ENCODE measurements around the gene SMIM38. TPM values are rescaled to one million over a fixed set of nuclear protein-coding genes. Genes with fewer than 3 reads are reported as not detected.

Gene SMIM38
- total RNA-seq, 1 experiment from 2014 or later, result 0.33 TPM

GRCh38 chr11:69172674-69173073, 16.9 kb downstream of the SMIM38 start:
- H3K9me3 Mint-ChIP-seq (ENCODE audit: low read depth, unreplicated experiment), result no peaks in the 10 kb centered on the region
- H3K4me1 Mint-ChIP-seq (ENCODE audit: low read depth, unreplicated experiment), result peaks cover 8% of the 10 kb centered on the region
- CTCF ChIA-PET, result no interaction called here
- H3K27me3 Mint-ChIP-seq (ENCODE audit: unreplicated experiment), result no peaks in the 10 kb centered on the region
- BruUV-seq (replicated peaks), result no TSS peak
- no peak for DNase-seq
- no peak overlapping the region for H3K4me3 Mint-ChIP-seq (ENCODE audit: low read depth, unreplicated experiment)
- no peaks in the 10 kb centered on the region for H3K36me3 Mint-ChIP-seq (ENCODE audit: insufficient read depth, unreplicated experiment)
- no peak for TF ChIP-seq CTCF (IDR thresholded peaks at IDR 0.05; ENCODE audit: unreplicated experiment)
- intact Hi-C loops (cut with micrococcal nuclease; ENCODE audit: unreplicated experiment), result no loop called here
- H3K27ac Mint-ChIP-seq (ENCODE audit: unreplicated experiment), result no peak overlapping the region

- TF ChIP-seq CTCF (IDR thresholded peaks at IDR 0.05; ENCODE audit: unreplicated experiment), result no peak
- Mint-ChIP-seq H3K27ac (ENCODE audit: unreplicated experiment) (no peak overlapping the region), H3K36me3 (ENCODE audit: insufficient read depth, unreplicated experiment) (no peaks in the 10 kb centered on the region), H3K27me3 (ENCODE audit: unreplicated experiment) (no peaks in the 10 kb centered on the region), H3K9me3 (ENCODE audit: low read depth, unreplicated experiment) (no peaks in the 10 kb centered on the region), H3K4me1 (ENCODE audit: low read depth, unreplicated experiment) (peaks cover 2% of the 10 kb centered on the region), H3K4me3 (ENCODE audit: low read depth, unreplicated experiment) (no peak overlapping the region)
- CTCF ChIA-PET, result no interaction called here
- intact Hi-C loops (cut with micrococcal nuclease; ENCODE audit: unreplicated experiment), result no loop called here
- BruUV-seq (replicated peaks), result no TSS peak
- no peak for DNase-seq
Observed at GRCh38 chr11:69173331-69173730, 17.6 kb downstream of the SMIM38 start.

- H3K4me3 Mint-ChIP-seq (ENCODE audit: low read depth, unreplicated experiment), result no peak overlapping the region
- H3K27ac Mint-ChIP-seq (ENCODE audit: unreplicated experiment), result no peak overlapping the region
- no TSS peak for BruUV-seq (replicated peaks)
- intact Hi-C loops (cut with micrococcal nuclease; ENCODE audit: unreplicated experiment), result no loop called here
- H3K27me3 Mint-ChIP-seq (ENCODE audit: unreplicated experiment), result no peaks in the 10 kb centered on the region
- no peaks in the 10 kb centered on the region for H3K4me1 Mint-ChIP-seq (ENCODE audit: low read depth, unreplicated experiment)
- H3K9me3 Mint-ChIP-seq (ENCODE audit: low read depth, unreplicated experiment), result no peaks in the 10 kb centered on the region
- no peak for TF ChIP-seq CTCF (IDR thresholded peaks at IDR 0.05; ENCODE audit: unreplicated experiment)
- DNase-seq, result no peak
- CTCF ChIA-PET, result no interaction called here
- no peaks in the 10 kb centered on the region for H3K36me3 Mint-ChIP-seq (ENCODE audit: insufficient read depth, unreplicated experiment)
Observed at GRCh38 chr11:69173925-69174581, 18.3 kb downstream of the SMIM38 start.

GRCh38 chr11:69174841-69175240, 19.1 kb downstream of the SMIM38 start:
- intact Hi-C loops (cut with micrococcal nuclease; ENCODE audit: unreplicated experiment), result no loop called here
- no peaks in the 10 kb centered on the region for H3K9me3 Mint-ChIP-seq (ENCODE audit: low read depth, unreplicated experiment)
- CTCF ChIA-PET, result no interaction called here
- H3K27me3 Mint-ChIP-seq (ENCODE audit: unreplicated experiment), result no peaks in the 10 kb centered on the region
- no TSS peak for BruUV-seq (replicated peaks)
- no peaks in the 10 kb centered on the region for H3K4me1 Mint-ChIP-seq (ENCODE audit: low read depth, unreplicated experiment)
- no peak for TF ChIP-seq CTCF (IDR thresholded peaks at IDR 0.05; ENCODE audit: unreplicated experiment)
- H3K4me3 Mint-ChIP-seq (ENCODE audit: low read depth, unreplicated experiment), result no peak overlapping the region
- no peaks in the 10 kb centered on the region for H3K36me3 Mint-ChIP-seq (ENCODE audit: insufficient read depth, unreplicated experiment)
- DNase-seq, result no peak
- H3K27ac Mint-ChIP-seq (ENCODE audit: unreplicated experiment), result no peak overlapping the region
